Measurements from ENCODE around the gene MS4A15.
"Not testable (repeated sequence)": the region's sequence is repeated elsewhere in the genome, so short reads cannot be mapped to it uniquely, and the experiment has no call there.

The MS4A15 gene

DNA sequence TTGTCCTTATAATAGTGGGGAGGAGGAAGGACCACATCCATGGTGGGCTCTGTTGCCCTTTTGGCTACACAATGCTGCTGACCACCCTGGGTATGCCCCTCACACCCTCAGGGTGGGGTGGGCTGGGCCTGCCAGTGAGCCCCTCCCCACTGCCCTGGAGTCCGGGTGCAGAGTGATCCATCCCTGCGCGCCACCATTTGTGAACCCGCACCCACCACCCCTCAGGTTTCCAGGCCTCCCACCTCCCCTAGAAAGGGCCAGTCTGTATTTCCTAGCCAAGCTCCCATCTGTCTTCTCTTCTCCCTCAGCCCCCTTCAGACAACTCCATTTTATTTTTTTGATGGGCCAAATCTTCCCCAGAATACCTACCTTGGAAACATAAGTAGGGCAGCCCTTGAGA is 53.5 kb downstream of the MS4A15 start:
- no peak for DNase-seq

DNA sequence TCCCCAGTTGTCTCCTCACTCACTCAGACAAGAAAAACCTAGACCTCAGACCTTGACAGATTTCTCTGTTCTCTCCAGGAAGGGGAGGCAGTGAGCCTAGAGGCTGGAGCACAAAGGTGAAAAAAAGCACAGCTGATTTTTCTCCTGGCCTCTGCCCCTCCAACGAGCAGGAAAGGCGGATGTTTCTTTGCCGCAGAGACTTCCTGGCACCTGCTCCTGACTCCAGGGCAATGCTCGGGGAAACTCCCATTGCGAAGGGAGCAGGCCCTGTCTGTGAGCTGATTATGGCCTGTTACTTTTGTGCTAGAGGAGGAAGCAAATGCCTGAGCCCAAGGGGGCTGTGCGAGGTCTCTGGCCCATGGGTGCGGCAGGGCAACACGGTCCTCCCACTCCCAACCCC is 53.9 kb downstream of the MS4A15 start:
- no peak for DNase-seq

DNA sequence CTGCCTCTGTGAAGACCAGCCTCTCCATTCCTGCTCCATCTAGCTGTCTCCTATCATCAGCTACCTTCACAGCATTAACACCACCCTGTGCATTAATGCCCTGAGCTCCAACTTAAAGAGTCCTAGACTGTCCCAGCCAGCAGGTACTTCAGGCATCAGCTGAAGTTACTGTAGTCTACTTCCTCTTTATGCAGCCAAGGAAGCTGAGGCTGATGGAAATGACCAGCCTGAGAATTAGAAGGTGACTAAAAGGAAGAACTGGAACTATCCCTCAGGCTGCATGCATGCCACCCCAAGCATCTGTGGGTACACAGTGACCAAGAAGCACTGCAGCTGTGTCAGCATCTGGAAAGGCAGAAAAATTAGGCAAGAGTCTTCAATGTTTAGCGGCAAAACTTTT is 56.7 kb downstream of the MS4A15 start:
- DNase-seq, result no peak

DNA sequence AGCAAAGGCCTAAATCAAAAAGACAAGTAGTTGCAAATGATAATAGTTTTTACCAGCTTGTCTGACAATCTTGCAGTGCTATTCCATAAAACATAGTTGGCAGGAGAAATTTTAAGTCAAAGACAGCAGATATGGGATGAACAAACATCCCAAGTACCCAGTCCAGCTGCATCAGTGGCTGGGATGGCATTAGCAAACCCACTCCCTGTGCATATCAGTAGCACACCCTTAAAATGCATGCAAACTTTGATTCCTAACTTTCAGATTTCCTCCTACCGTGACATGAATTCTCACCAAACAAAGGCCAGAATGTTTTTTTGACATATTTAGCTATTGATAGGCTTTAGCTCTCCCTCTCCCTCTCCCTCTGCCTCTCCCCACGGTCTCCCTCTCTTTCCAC is 57.4 kb downstream of the MS4A15 start:
- no peak for DNase-seq

DNA sequence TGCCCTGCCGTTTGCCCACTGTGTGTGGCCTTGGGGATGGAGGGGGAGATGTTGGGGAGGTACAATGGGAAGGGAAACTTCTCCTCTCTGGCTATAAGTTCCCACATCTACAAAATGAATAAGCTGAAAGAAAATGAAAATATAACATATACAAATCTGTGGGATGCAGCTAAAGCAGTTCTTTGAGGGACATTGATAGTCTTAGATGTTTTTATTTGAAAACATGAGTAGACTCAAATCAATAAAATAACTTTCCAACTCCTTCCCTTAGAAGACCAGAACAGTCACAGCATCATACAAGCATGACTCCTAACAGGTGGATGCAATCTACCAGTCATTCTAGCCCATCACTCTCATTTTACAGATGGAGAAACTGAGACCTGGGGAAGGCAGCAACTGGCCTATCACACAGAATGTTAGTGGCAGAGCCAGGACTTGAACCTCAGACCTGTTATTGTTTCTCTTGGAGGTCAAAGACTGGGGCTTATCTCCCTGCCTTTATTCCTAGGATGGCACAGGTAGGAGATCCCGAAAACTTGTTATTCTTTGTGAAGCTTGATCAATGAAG is 60.0 kb downstream of the MS4A15 start:
- DNase-seq, result no peak

DNA sequence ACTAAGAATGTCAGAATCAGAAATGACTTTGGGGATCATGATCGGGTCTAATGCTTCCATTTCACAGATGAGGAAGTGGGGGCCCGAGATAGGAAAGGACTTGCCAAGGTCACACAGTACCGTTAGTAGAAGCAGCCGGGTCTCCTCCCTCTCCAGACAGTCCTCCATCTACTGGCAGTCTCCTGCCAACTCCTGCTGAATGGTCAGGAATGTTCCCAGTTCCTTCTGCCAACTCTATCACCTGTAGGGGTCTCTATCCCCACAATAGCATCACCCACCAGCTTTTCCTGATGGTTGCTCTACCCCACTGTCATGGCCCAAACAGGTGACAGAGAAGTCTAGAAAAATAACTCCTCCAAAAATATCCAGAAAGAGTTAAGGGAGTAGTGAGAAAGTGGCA is 61.4 kb downstream of the MS4A15 start:
- no peak for DNase-seq

DNA sequence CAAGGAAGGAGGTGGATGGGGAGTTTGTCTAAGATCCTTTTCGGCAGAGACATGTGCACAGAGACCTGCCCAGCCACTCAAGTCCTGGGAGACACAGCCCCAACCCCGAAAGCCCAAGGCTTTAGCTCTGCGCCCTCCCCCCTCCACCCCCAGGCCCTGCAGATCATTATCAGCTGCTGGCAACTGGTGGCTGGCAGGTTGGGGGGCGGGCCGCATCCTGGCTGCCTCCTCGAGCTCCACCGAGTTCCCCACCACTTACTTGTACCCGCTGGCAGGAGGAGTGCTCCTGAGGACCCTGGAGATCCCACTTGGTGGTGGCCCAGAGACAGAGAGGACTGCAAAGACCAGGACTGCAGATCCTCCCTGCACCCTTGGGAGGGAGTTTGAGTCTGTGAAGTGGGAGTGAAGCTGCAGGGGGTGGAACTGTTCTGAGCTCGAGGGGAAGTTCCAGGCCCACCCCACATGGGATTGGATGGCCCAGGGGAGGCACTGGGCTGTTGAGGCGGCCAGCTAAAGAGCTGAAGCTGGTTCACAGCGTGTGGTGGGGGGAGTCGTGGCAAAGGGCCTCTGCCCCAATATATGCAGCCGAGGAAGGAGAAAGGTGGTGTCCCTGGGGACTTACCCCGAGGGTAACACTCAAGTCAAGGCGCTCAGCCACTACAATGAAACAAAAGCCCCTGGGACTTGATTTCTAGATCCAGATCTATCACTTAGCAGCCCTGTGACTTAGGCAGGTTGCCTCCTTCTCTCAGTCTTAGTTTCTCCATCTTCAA is 65.3 kb downstream of the MS4A15 start:
- DNase-seq, result no peak

DNA sequence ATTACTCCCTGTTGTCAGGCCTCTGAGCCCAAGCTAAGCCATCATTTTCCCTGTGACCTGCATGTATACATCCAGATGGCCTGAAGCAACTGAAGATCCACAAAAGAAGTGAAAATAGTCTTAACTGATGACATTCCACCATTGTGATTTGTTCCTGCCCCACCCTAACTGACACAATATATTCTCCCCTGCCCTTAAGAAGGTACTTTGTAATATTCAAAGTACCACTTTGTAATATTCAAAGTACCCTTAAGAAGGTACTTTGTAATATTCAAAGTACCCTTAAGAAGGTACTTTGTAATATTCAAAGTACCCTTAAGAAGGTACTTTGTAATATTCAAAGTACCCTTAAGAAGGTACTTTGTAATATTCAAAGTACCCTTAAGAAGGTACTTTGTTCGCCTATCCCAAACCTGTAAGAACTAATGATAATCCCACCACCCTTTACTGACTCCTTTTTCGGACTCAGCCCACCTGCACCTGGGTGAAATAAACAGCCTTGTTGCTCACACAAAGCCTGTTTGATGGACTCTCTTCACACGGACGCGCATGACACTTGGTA is 67.2 kb downstream of the MS4A15 start:
- not testable (repeated sequence) for DNase-seq

DNA sequence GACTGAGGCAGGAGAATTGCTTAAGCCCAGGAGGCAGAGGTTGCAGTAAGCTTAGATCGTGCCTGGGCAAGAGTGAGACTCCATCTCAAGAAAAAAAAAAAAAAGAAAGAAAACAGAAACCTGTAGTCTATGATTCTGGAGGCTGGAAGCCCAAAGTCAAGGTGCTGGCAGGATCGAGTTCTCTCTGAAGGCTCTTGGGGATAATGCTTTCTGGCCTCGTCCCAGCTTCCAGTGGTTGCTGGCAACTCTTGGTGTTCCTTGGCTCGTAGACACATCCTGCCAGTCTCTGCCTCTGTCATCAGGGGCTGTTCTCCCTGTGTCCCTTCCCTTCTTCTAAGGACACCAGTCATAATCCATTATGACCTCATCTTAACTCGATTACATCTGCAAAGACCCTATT is 68.5 kb downstream of the MS4A15 start:
- DNase-seq, result no peak

DNA sequence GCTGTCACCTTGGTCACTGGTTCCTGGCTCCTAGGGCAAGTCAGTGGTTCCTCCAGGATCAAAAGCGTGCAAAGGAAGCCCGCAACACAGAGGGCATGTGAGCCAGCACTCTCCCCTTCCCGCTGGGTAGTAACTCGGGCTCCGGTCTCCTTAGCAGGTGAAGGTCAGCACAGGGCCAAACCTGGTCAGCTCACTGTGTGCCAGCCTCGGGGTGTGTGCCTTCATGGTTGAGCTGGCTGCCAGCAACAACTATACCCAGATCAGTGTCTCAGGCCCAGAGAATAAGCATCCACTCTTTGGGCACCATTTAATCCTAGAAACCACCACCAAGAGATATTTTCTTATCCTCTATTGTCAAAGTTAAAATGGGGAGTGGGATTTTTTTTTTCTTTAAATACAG is 69.1 kb downstream of the MS4A15 start:
- DNase-seq, result no peak

Data from stimulated activated CD8-positive, alpha-beta memory T cell treated with anti-CD3 and anti-CD28 coated beads, Interleukin-4, amount 100 ng/mL, for 48 hours (primary cell).